ENCODE results near the gene ENO1. TPM values are rescaled to one million over a fixed set of nuclear protein-coding genes. Genes with fewer than 3 reads are reported as not detected.
A peak's percentile ranks its signal among the peaks of the same experiment; 100 is the strongest.

Gene ENO1
- total and polyA plus RNA-seq, 9 of the 15 experiments (the other 6 are each of a cell fraction or from before 2014, with no cell fraction given) = 2,249 to 7,472 (median 2,868) TPM

DNA sequence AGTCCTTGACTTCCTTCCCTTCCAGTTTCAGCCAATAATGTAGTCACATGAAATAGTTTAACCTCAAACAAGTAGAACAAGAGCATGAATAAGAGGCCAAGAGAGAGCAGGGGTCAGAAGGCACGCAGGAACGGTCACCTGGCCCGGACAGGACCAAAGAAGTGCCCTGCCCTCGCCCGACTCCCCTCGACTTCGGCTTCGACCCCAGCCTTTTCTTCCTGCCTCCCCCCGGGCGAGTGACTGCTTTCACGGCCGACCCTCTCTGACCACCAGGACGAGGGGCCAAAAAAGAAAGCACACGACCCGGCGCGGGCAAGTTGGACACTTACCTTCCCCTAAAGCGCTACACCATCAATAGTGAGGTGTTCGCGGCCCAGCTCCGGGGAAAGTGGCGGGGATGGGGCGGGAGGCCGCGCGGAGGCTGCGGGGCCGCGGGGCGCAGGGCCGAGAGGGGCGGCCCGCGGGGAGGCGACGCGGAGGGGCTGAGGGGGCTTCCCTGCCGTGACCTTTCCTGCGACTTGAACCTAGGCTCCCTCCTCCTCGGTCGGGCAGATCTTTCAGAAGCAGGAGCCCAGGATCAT lies 61.6 kb downstream of the ENO1 start:
- Histone ChIP-seq H3K27me3 (ENCODE audit: control insufficient read depth in 2 of 2, insufficient read depth in 2 of 2, low read length in 2 of 2) (no peaks in the 10 kb centered on the region), H3K4me1 (replicated peaks in 1 of 2; ENCODE audit: control insufficient read depth in 2 of 2, insufficient read depth in 2 of 2, low read length in 2 of 2) (peaks cover 7 to 16% of the 10 kb centered on the region in 2 experiments), H3K27ac (ENCODE audit: extremely low read depth, low read depth, low read length) (peak overlapping the region; percentile 88), H3K36me3 (ENCODE audit: control insufficient read depth, insufficient read depth, low read length) (no peaks in the 10 kb centered on the region), H4K20me1 (replicated peaks; ENCODE audit: control insufficient read depth, insufficient read depth, low read length) (peaks cover 7% of the 10 kb centered on the region), H3K9ac (ENCODE audit: insufficient read depth in 1 of 2, low read depth in 2 of 2, low read length in 2 of 2) (peak overlapping the region; percentile 86 to 98), H3K4me3 (peak overlapping the region; percentile 82), H2AFZ (ENCODE audit: low read depth, low read length) (peak overlapping the region; percentile 74), H3K9me1 (ENCODE audit: control insufficient read depth, insufficient read depth, low read length) (no peaks in the 10 kb centered on the region), H3K4me2 (ENCODE audit: insufficient read depth, low read length) (peak overlapping the region; percentile 85), H3K9me3 (replicated peaks; ENCODE audit: control insufficient read depth, insufficient read depth, low read depth, low read length) (no peaks in the 10 kb centered on the region), H3K79me2 (ENCODE audit: control insufficient read depth, insufficient read depth, low read length) (peaks cover 55% of the 10 kb centered on the region)
- ATAC-seq = peak; percentile 50
- FAIRE-seq = no peak
- in situ Hi-C loops (cut with MboI) (no loop called here), intact Hi-C loops (cut with micrococcal nuclease) (loop anchor here (1.0 kb wide), 1 partner anchor 32 kb away; no protein-coding TSS in a partner anchor)
- no TSS peak for BruUV-seq (replicated peaks)
- WGBS (ENCODE audit: insufficient coverage, low coverage, missing lambda C conversion rate) = under 1% methylated on average over 34 of the region's 41 CpGs
- ChIA-PET POLR2A (interaction anchor here (1.0 to 1.6 kb wide), 4 partner anchors 10 to 32 kb away, joined by 3 to 4 read pairs (median 4); no protein-coding TSS in a partner anchor), CTCF (ENCODE audit: low intra/inter-chr PET ratio) (interaction anchor here (0.7 kb wide), 1 partner anchor 53 kb away, joined by 4 read pairs; no protein-coding TSS in a partner anchor)
- peak in 3 of 4 experiments; percentile 51 to 53 (median 52) for DNase-seq (ENCODE audit: extremely low read depth in 1 of 4, low spot score in 3 of 4)
- no peak for TF ChIP-seq ZNF384 (IDR thresholded peaks at IDR 0.05; ENCODE audit: low read depth, low read length)
- TF ChIP-seq RBM14 (IDR thresholded peaks at IDR 0.05; ENCODE audit: borderline replicate concordance, insufficient read depth, low read depth, low read length) = 0 out of 2 replicates have a peak, but pooled peaks have one; percentile 32
- TF ChIP-seq HNRNPL (IDR thresholded peaks at IDR 0.05; ENCODE audit: low read depth, low read length) = no peak
- TF ChIP-seq DIDO1 (tag; IDR thresholded peaks at IDR 0.05; ENCODE audit: low read depth) = no peak
- no peak for TF ChIP-seq NR2C2 (CRISPR knock-in tag; IDR thresholded peaks at IDR 0.05)
- TF ChIP-seq NR2C2 (tag; IDR thresholded peaks at IDR 0.05) = peak; percentile 79
- peak; percentile 24 for TF ChIP-seq FUS (optimal IDR thresholded peaks at IDR 0.05; ENCODE audit: low read depth, low read length)
- no peak for TF ChIP-seq MBD2 (IDR thresholded peaks at IDR 0.05; ENCODE audit: borderline replicate concordance, low read depth)
- peak; percentile 62 for TF ChIP-seq ZFX (CRISPR knock-in tag; IDR thresholded peaks at IDR 0.05)
- TF ChIP-seq, protein P1, sequence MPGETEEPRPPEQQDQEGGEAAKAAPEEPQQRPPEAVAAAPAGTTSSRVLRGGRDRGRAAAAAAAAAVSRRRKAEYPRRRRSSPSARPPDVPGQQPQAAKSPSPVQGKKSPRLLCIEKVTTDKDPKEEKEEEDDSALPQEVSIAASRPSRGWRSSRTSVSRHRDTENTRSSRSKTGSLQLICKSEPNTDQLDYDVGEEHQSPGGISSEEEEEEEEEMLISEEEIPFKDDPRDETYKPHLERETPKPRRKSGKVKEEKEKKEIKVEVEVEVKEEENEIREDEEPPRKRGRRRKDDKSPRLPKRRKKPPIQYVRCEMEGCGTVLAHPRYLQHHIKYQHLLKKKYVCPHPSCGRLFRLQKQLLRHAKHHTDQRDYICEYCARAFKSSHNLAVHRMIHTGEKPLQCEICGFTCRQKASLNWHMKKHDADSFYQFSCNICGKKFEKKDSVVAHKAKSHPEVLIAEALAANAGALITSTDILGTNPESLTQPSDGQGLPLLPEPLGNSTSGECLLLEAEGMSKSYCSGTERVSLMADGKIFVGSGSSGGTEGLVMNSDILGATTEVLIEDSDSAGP (CRISPR knock-in tag; IDR thresholded peaks at IDR 0.05) = no peak
- 0 out of 2 replicates have a peak, but pooled peaks have one; percentile 73 for TF ChIP-seq SRSF3 (IDR thresholded peaks at IDR 0.05; ENCODE audit: insufficient read depth, low read length)
- TF ChIP-seq CBX1 (IDR thresholded peaks at IDR 0.05; ENCODE audit: low read depth) = peak; percentile 22; the same call in 1 of the 2 replicates
- TF ChIP-seq HMG20A (CRISPR knock-in tag; conservative IDR thresholded peaks at IDR 0.05) = no peak
- no peak for TF ChIP-seq RFX5 (IDR thresholded peaks at IDR 0.05; ENCODE audit: low read depth, low read length)
- peak; percentile 98 for TF ChIP-seq KAT7 (CRISPR knock-in tag; IDR thresholded peaks at IDR 0.05; ENCODE audit: borderline replicate concordance)
- TF ChIP-seq LCOR (CRISPR knock-in tag; IDR thresholded peaks at IDR 0.05) = 0 out of 2 replicates have a peak, but pooled peaks have one; percentile 7
- no peak for TF ChIP-seq SMAD2 (IDR thresholded peaks at IDR 0.05; ENCODE audit: low read depth, low read length)
- TF ChIP-seq, protein P2, sequence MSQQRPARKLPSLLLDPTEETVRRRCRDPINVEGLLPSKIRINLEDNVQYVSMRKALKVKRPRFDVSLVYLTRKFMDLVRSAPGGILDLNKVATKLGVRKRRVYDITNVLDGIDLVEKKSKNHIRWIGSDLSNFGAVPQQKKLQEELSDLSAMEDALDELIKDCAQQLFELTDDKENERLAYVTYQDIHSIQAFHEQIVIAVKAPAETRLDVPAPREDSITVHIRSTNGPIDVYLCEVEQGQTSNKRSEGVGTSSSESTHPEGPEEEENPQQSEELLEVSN (IDR thresholded peaks at IDR 0.05; ENCODE audit: borderline replicate concordance in 1 of 2, extremely low read depth in 1 of 2, insufficient read depth in 1 of 2, insufficient read length in 1 of 2, low read depth in 1 of 2, low read length in 1 of 2, poor library complexity in 1 of 2, severe bottlenecking in 1 of 2) = peak in 1 of 2 experiments; percentile 29
